OCI-LY3 (cell line): Measurements from ENCODE around the gene ATP1A1.

ENCODE experiments used
- CTCF ChIP-seq: fragments of 200-600, 300-600 bp; sonication (generic); IDR thresholded peaks from 2 replicates; pipeline ENCODE4 v1.5.1; 2014; ENCODE audit warnings: antibody characterized with exemption, low read length, low read depth
- EZH2phosphoT487 ChIP-seq: fragments of 200-600 bp; shearing (Covaris generic); IDR thresholded peaks from 2 replicates; pipeline ENCODE4 v1.6.1; 2018; ENCODE audit warnings: antibody characterized with exemption, mixed run types, low read depth

GRCh38 chr1:116326486-116326885, 46.6 kb upstream of the ATP1A1 start:
- TF ChIP-seq CTCF (no peak), EZH2phosphoT487 (no peak)
